ENCODE results near the gene ERC1.

- TF ChIP-seq CTCF (IDR thresholded peaks at IDR 0.05), result no peak
- TF ChIP-seq POLR2A (IDR thresholded peaks at IDR 0.05), result no peak
- no peak for TF ChIP-seq EP300 (IDR thresholded peaks at IDR 0.05)
These were observed 215.2 kb downstream of the ERC1 start for GRCh38 chr12:1206118-1206734.

Measured in suprapubic skin (tissue), 3 donors.